ENCODE measurements around the gene ABHD17A. TPM values are rescaled to one million over a fixed set of nuclear protein-coding genes. Genes with fewer than 3 reads are reported as not detected.
A peak's percentile ranks its signal among the peaks of the same experiment; 100 is the strongest.
"Not testable (repeated sequence)": the region's sequence is repeated elsewhere in the genome, so short reads cannot be mapped to it uniquely, and the experiment has no call there.

Gene ABHD17A
- total RNA-seq, 2 experiments from 2014 or later: 180 TPM

GRCh38 chr19:1884719-1885334, 469 bp downstream of the ABHD17A start:
- Mint-ChIP-seq H3K27ac (peak overlapping the region; percentile 93), H3K27me3 (no peaks in the 10 kb centered on the region), H3K4me1 (peaks cover 40% of the 10 kb centered on the region), H3K9me3 (no peaks in the 10 kb centered on the region), H3K36me3 (ENCODE audit: low read depth) (peaks cover 29% of the 10 kb centered on the region), H3K4me3 (peak overlapping the region; percentile 94)
- CTCF ChIA-PET: interaction anchor here (0.8 to 1.9 kb wide), 5 partner anchors 9 to 48 kb away, joined by 3 to 5 read pairs (median 4); no protein-coding TSS in a partner anchor
- POLR2A ChIA-PET: interaction anchor here (0.6 kb wide), 1 partner anchor 13 kb away, joined by 4 read pairs; no protein-coding TSS in a partner anchor
- no peak for DNase-seq

- H3K36me3 Mint-ChIP-seq (ENCODE audit: low read depth): peaks cover 29% of the 10 kb centered on the region
- CTCF ChIA-PET: interaction anchor here (0.8 to 1.9 kb wide), 3 partner anchors 13 to 49 kb away, joined by 3 to 5 read pairs (median 4); no protein-coding TSS in a partner anchor
These were observed 991 bp downstream of the ABHD17A start for GRCh38 chr19:1884291-1884718.

GRCh38 chr19:1883784-1884183, 1.5 kb downstream of the ABHD17A start:
- Mint-ChIP-seq H3K4me3 (peak overlapping the region; percentile 94), H3K4me1 (peaks cover 40% of the 10 kb centered on the region), H3K27ac (peak overlapping the region; percentile 93), H3K27me3 (no peaks in the 10 kb centered on the region), H3K9me3 (no peaks in the 10 kb centered on the region), H3K36me3 (ENCODE audit: low read depth) (peaks cover 29% of the 10 kb centered on the region)
- ChIA-PET CTCF (interaction anchor here (1.3 to 1.9 kb wide), 3 partner anchors 14 to 49 kb away, joined by 3 to 5 read pairs (median 4); no protein-coding TSS in a partner anchor), POLR2A (no interaction called here)
- DNase-seq: no peak

More at GRCh38 chr19:1884291-1884718, 991 bp downstream of the ABHD17A start:
- Mint-ChIP-seq H3K4me3 (peak overlapping the region; percentile 94), H3K9me3 (no peaks in the 10 kb centered on the region), H3K27me3 (no peaks in the 10 kb centered on the region), H3K4me1 (peaks cover 40% of the 10 kb centered on the region), H3K27ac (peak overlapping the region; percentile 93)
- no peak for DNase-seq
- POLR2A ChIA-PET: no interaction called here

GRCh38 chr19:1882786-1883692, 2.3 kb downstream of the ABHD17A start:
- peaks cover 29% of the 10 kb centered on the region for H3K36me3 Mint-ChIP-seq (ENCODE audit: low read depth)
- H3K27ac Mint-ChIP-seq: peak overlapping the region; percentile 93
- H3K9me3 Mint-ChIP-seq: no peaks in the 10 kb centered on the region
- peaks cover 42% of the 10 kb centered on the region for H3K4me1 Mint-ChIP-seq
- H3K4me3 Mint-ChIP-seq: peak overlapping the region; percentile 94
- no peak for DNase-seq
- POLR2A ChIA-PET: no interaction called here
- no peaks in the 10 kb centered on the region for H3K27me3 Mint-ChIP-seq
- CTCF ChIA-PET: interaction anchor here (1.3 kb wide), 1 partner anchor 26 kb away, joined by 3 read pairs; no protein-coding TSS in a partner anchor

DNA sequence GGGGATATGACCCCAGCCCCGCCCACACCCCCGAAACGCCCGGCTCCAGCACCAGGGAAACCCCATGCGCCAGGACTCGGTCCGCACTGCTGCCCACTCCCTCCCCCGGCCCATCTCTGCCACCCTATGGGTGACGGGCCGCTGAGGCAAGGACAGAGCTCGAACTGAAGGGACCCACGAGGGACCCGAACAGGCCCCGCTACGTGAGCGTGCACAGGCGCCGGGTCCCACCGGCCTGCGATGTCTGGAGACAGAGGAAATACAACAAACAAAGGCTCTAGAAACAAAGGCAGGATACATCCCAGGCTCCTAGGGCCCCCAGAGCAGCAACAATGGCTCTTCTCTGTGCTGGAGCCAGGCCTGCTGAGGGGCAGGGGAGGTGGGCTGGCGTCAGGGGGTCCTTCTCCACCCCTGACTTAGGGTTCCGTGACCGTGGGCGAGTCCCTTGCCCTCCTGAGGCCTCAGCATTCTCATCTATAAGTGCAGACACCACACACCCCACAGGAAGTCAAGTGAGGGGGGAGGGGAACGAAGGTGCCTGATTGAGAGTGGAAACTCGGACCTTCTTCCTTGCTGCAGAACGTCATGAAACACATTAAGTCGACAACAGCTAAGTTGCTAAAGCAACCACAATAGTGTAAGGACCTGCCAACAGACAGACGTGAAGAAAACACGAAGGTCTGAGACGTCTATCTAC, 3.1 kb downstream of the ABHD17A start:
- peak; percentile 88 for DNase-seq
- Mint-ChIP-seq H3K4me3 (peak overlapping the region; percentile 94), H3K27me3 (no peaks in the 10 kb centered on the region), H3K9me3 (no peaks in the 10 kb centered on the region), H3K27ac (peak overlapping the region; percentile 93), H3K36me3 (ENCODE audit: low read depth) (peaks cover 29% of the 10 kb centered on the region), H3K4me1 (peaks cover 38% of the 10 kb centered on the region)
- POLR2A ChIA-PET: no interaction called here
- CTCF ChIA-PET: no interaction called here

DNA sequence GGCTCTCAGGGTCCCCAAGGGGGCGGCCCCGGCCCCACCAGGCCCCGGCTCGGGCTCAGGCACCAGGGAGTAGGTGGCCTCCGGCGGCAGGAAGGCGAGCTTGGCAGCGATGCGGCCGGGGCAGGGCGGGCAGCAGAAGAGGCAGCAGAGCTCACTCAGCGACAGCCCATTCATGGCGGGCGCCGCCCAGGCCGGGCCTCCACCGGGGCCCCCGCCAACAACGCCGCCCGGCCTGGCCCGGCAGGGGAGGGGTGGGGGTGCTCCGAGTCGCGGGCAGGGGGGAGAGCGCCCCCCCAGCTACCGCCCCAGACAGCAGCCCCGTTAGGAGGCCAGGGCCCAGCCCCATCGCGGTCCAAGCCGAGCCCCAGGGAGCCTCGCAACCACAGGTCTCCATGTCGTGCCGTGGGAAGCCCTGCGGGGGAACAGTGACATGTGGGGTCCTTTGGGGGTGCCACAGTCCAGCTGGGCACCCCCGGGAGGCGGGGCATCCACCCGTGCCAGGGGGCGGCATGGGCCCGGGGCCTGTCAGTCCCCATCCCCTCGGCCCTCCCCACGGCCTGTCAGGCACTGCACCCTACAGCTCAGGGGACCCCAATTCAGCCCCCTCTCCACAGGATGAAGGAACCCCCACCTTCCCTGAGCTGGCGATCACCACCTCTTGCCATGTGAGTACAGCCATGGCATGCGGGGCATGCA, 3.8 kb downstream of the ABHD17A start:
- H3K9me3 Mint-ChIP-seq, POLR2A ChIA-PET, DNase-seq, H3K27me3 Mint-ChIP-seq, CTCF ChIA-PET: not testable (repeated sequence)
- H3K4me1 Mint-ChIP-seq: peaks cover 36% of the 10 kb centered on the region
- peaks cover 29% of the 10 kb centered on the region for H3K36me3 Mint-ChIP-seq (ENCODE audit: low read depth)
- peak overlapping the region; percentile 93 for H3K27ac Mint-ChIP-seq
- peak overlapping the region; percentile 94 for H3K4me3 Mint-ChIP-seq

DNA sequence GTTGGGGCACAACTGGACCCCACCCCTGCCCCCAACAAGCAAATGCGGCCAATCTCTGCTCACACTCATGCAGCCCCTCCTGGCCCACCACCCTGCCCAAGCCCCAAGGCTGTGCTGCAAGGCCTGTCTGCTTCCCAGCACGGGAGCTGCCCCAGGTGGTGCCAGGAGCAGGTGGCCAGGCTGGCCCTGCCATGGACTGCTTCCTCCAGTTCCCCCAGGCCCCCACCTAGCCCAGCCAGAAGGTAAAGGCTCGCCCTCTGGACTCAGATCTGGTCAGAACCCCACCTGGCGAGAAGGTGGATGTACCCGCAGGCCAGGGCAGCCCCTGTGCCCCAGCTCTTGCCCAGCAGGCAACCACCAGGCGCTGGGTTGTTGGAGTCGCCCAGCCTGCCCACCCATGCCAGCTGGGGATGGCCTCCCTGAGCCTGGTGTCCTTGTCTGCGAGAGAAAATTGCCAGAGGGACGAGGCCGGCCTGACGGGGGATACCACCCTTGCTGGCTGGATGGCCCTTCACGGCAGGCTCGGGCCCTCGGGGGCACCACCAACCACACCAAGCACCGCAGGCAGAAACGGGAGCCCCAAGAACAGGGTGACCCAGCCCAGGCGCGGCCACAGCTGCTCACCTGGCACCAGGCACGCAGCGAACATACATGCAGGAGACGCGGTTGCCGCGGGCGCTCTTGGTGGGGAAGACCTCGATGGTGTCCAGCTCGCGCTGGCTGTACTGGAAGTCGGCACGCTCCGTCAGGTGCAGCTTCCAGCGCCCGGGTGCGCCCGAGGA, 4.5 kb downstream of the ABHD17A start:
- DNase-seq: no peak
- peak overlapping the region; percentile 25 for H3K4me3 Mint-ChIP-seq
- POLR2A ChIA-PET: no interaction called here
- H3K27ac Mint-ChIP-seq: peak overlapping the region; percentile 72
- CTCF ChIA-PET: no interaction called here
- H3K9me3 Mint-ChIP-seq: no peaks in the 10 kb centered on the region
- H3K36me3 Mint-ChIP-seq (ENCODE audit: low read depth): peaks cover 32% of the 10 kb centered on the region
- no peaks in the 10 kb centered on the region for H3K27me3 Mint-ChIP-seq
- H3K4me1 Mint-ChIP-seq: peaks cover 39% of the 10 kb centered on the region

DNA sequence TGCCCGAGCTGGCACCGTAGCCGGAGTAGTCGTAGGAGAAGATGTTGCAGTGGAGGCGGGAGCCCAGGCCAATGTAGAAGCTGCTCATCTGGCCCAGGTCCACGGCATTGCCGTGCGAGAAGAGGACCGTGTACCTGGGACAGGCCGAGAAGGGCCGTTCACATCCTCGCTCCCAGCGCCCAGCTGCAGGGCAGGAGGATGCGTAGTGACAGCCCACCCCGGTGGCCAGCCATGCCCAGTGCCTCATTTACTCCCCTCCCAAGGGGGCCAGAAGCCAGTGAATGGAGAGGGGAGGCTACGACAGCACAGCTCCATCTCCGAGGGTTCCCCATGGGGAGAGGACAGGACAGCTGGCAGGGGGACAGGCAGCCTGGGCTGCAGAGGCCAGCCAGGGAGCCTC, 5.3 kb downstream of the ABHD17A start:
- DNase-seq, H3K4me3 Mint-ChIP-seq, POLR2A ChIA-PET, H3K27ac Mint-ChIP-seq, H3K27me3 Mint-ChIP-seq, H3K9me3 Mint-ChIP-seq, CTCF ChIA-PET: not testable (repeated sequence)
- Mint-ChIP-seq H3K36me3 (ENCODE audit: low read depth) (peaks cover 32% of the 10 kb centered on the region), H3K4me1 (peaks cover 35% of the 10 kb centered on the region)

DNA sequence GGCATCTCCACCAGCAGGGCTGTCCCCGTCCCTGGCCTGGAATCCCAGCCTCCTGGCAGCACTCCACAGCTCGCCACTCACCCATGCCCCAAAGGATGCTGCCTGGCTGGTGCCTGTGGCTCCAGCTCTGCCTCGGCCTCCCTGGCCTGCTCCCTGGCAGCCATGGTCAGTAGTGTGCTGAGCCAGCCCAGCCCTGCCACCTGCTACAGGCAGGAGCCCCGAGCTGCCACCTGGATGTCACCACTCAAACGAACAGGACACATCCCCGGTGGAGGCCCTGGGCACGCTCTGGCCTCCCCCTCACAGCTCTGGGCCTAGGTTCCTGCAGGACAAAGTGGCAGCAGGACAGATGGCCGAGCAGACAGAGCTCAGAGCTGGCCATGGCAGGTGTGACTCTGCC, 6.7 kb downstream of the ABHD17A start:
- DNase-seq, H3K27me3 Mint-ChIP-seq, POLR2A ChIA-PET, CTCF ChIA-PET, H3K9me3 Mint-ChIP-seq, H3K4me3 Mint-ChIP-seq: not testable (repeated sequence)
- H3K36me3 Mint-ChIP-seq (ENCODE audit: low read depth): peaks cover 30% of the 10 kb centered on the region
- H3K4me1 Mint-ChIP-seq: peaks cover 44% of the 10 kb centered on the region
- peak overlapping the region; percentile 5 for H3K27ac Mint-ChIP-seq

GRCh38 chr19:1877280-1877660, 8.0 kb downstream of the ABHD17A start:
- DNase-seq, H3K4me3 Mint-ChIP-seq, H3K9me3 Mint-ChIP-seq, POLR2A ChIA-PET, H3K27me3 Mint-ChIP-seq, H3K27ac Mint-ChIP-seq: not testable (repeated sequence)
- H3K36me3 Mint-ChIP-seq (ENCODE audit: low read depth): peaks cover 18% of the 10 kb centered on the region
- CTCF ChIA-PET: interaction anchor here (0.6 to 1.4 kb wide), 4 partner anchors 14 to 193 kb away, joined by 3 to 9 read pairs (median 5); no protein-coding TSS in a partner anchor
- H3K4me1 Mint-ChIP-seq: peaks cover 38% of the 10 kb centered on the region

DNA sequence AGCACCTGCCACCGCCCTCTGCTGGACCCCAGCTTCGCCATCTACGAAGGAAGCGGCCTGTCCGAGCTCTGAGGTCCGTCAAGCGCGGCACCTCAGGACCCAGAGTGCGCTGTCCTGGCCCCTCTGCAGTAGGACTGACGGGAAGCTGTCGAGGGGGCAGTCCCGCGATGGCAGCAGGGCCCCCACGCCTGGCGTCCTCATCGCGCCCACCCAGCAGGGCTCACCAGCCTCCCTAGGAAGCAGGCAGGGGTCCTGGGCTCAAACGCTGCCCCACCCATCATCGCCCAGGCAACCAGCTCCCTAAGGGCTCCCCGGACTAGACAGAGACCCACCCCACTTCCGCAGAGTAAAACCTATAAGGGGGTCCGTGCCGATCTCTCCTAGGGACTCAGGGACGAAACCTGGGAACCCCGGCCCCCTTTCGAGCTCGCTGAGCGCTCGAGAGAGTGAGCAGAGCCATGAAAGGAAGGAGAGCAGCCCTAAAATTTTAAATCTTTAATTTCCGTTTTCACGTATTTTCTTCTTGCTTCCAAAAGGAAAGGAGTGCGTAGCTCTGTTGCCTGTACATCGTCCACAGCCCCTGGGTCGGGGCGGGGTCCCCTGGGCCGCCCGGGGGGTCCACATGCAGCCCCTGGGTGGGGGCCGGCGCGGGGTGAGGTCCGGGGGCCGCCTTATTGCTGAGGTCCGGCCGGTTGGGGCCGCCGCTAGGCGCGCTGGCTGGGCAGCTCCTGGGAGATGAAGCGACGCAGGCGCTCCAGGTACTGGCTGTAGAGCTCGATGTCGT, 8.6 kb downstream of the ABHD17A start:
- H3K4me3 Mint-ChIP-seq: peak overlapping the region; percentile 99
- H3K27me3 Mint-ChIP-seq, DNase-seq, H3K9me3 Mint-ChIP-seq: not testable (repeated sequence)
- peak overlapping the region; percentile 94 for H3K27ac Mint-ChIP-seq
- peaks cover 33% of the 10 kb centered on the region for H3K4me1 Mint-ChIP-seq
- POLR2A ChIA-PET: interaction anchor here (0.6 to 0.9 kb wide), 3 partner anchors 21 to 127 kb away, joined by 3 read pairs; no protein-coding TSS in a partner anchor
- CTCF ChIA-PET: interaction anchor here (0.6 to 1.4 kb wide), 7 partner anchors 9 to 194 kb away, joined by 3 to 12 read pairs (median 5); partner anchors contain the start of gene ABHD17A
- H3K36me3 Mint-ChIP-seq (ENCODE audit: low read depth): peaks cover 15% of the 10 kb centered on the region

Data from activated CD4-positive, alpha-beta T cell treated with anti-CD3 and anti-CD28 coated beads, Interleukin-2, amount 10 ng/mL, durations not matched to agents 7 days and 5 days (primary cell).